Neuronal stem cell (in vitro differentiated cells): ENCODE results near the gene STX18.

ENCODE experiments used
- DNase-seq: peaks from one replicate; pipeline ENCODE4 v3.0.0-alpha.2; 2013; ENCODE audit warnings: low spot score
- H2AFZ ChIP-seq: one replicate; pipeline ENCODE4 v1.6.1; 2013; ENCODE audit warnings: mild to moderate bottlenecking, low read length, inconsistent platforms
- H2AK5ac ChIP-seq: 2 replicates; pipeline ENCODE4 v1.6.1; 2013; ENCODE audit warnings: low read depth, mild to moderate bottlenecking, inconsistent platforms, low read length, moderate library complexity, mixed read lengths
- H2BK120ac ChIP-seq: 2 replicates; pipeline ENCODE4 v1.6.1; 2013; ENCODE audit warnings: low read depth, mild to moderate bottlenecking, inconsistent platforms, low read length, moderate library complexity, mixed read lengths
- H2BK12ac ChIP-seq: one replicate; pipeline ENCODE4 v1.6.1; 2013; ENCODE audit warnings: low read length, inconsistent platforms
- H2BK15ac ChIP-seq: 2 replicates; pipeline ENCODE4 v1.6.1; 2013; ENCODE audit warnings: mild to moderate bottlenecking, low read length, inconsistent platforms, mixed read lengths
- H2BK5ac ChIP-seq: one replicate; pipeline ENCODE4 v1.6.1; 2013; ENCODE audit warnings: inconsistent platforms, mild to moderate bottlenecking, low read length, moderate library complexity
- H3K14ac ChIP-seq: one replicate; pipeline ENCODE4 v1.6.1; 2013; ENCODE audit warnings: low read length, inconsistent platforms
- H3K18ac ChIP-seq: 2 replicates; pipeline ENCODE4 v1.6.1; 2013; ENCODE audit warnings: low read length, inconsistent platforms
- H3K23ac ChIP-seq: 2 replicates; pipeline ENCODE4 v1.6.1; 2013; ENCODE audit warnings: low read depth, mild to moderate bottlenecking, mixed read lengths, low read length, inconsistent platforms; ENCODE audit not compliant: poor library complexity
- H3K27ac ChIP-seq: replicated peaks from 3 replicates; pipeline ENCODE4 v1.5.1; 2013; ENCODE audit warnings: low read length, inconsistent platforms
- H3K27me3 ChIP-seq, 3 experiments: 2 replicates each; pipeline ENCODE4 v1.6.1; 2013; ENCODE audit warnings: low read length in 3 of 3, mild to moderate bottlenecking in 2 of 3, inconsistent platforms in 1 of 3, low read depth in 1 of 3, mixed read lengths in 1 of 3, moderate library complexity in 1 of 3; ENCODE audit not compliant: control insufficient read depth in 3 of 3, insufficient read depth in 3 of 3
- H3K36me3 ChIP-seq, 2 donors: replicated peaks in 1 of 2; 2 replicates each; pipeline ENCODE4 v1.6.1; 2013; ENCODE audit warnings: low read length in 2 of 2; ENCODE audit not compliant: control insufficient read depth in 2 of 2, insufficient read depth in 2 of 2
- H3K4ac ChIP-seq: 2 replicates; pipeline ENCODE4 v1.6.1; 2013; ENCODE audit warnings: inconsistent platforms, mild to moderate bottlenecking, low read length, moderate library complexity
- H3K4me1 ChIP-seq, 2 donors: 1 replicate in 1 of 2; 2 replicates in 1 of 2; pipeline ENCODE4 v1.6.1; 2013; ENCODE audit warnings: low read length in 2 of 2, low read depth in 1 of 2; ENCODE audit not compliant: control insufficient read depth in 2 of 2, insufficient read depth in 1 of 2
- H3K4me2 ChIP-seq: one replicate; pipeline ENCODE4 v1.6.1; 2013; ENCODE audit warnings: mild to moderate bottlenecking, low read length, inconsistent platforms; ENCODE audit not compliant: insufficient read depth, poor library complexity, severe bottlenecking
- H3K4me3 ChIP-seq, 2 donors: 2 replicates each; pipeline ENCODE4 v1.5.1; 2013; ENCODE audit warnings: low read length in 2 of 2, mild to moderate bottlenecking in 2 of 2, inconsistent platforms in 1 of 2, moderate library complexity in 1 of 2
- H3K79me1 ChIP-seq: one replicate; pipeline ENCODE4 v1.6.1; 2013; ENCODE audit warnings: low read depth, mild to moderate bottlenecking, inconsistent platforms, low read length, moderate library complexity
- H3K9ac ChIP-seq: one replicate; pipeline ENCODE4 v1.6.1; 2013; ENCODE audit warnings: mild to moderate bottlenecking, low read depth, low read length, inconsistent platforms; ENCODE audit not compliant: poor library complexity
- H3K9me3 ChIP-seq, 2 donors: replicated peaks in 1 of 2; 2 replicates each; pipeline versions ENCODE3 to v1.6.1; 2013; ENCODE audit warnings: low read length in 2 of 2, mild to moderate bottlenecking in 2 of 2, inconsistent platforms in 1 of 2, low read depth in 1 of 2, mixed read lengths in 1 of 2, moderate library complexity in 1 of 2; ENCODE audit not compliant: control insufficient read depth in 2 of 2, insufficient read depth in 1 of 2
- H4K8ac ChIP-seq: one replicate; pipeline ENCODE4 v1.6.1; 2013; ENCODE audit warnings: low read depth, mild to moderate bottlenecking, inconsistent platforms, low read length, moderate library complexity
- H4K91ac ChIP-seq: one replicate; pipeline ENCODE4 v1.6.1; 2013; ENCODE audit warnings: low read length, low read depth, mild to moderate bottlenecking, inconsistent platforms; ENCODE audit not compliant: poor library complexity
- WGBS, 2 donors: extraction: QIAGEN DNeasy Blood & Tissue Kit; methylation state at CpG; one replicate each; pipeline ENCODE4 v1.1.7; 2013; ENCODE audit warnings: missing lambda C conversion rate in 2 of 2, mixed read lengths in 1 of 2; ENCODE audit not compliant: insufficient read length in 2 of 2, insufficient replicate concordance in 1 of 2; ENCODE audit errors: extremely low coverage in 2 of 2; 5-methylcytosine and 5-hydroxymethylcytosine counted together

The STX18 gene

GRCh38 chr4:4459181-4459580 lies 82.7 kb downstream of the STX18 start:
- no peak overlapping the region for H4K8ac ChIP-seq
- H2BK5ac ChIP-seq: no peak overlapping the region
- no CpG with 5 or more reads among the region's 5 CpGs for WGBS, 2 donors
- no peak overlapping the region for H3K4ac ChIP-seq
- H3K27me3 ChIP-seq: no peaks in the 10 kb centered on the region
- H3K36me3 ChIP-seq: peaks cover 11 to 55% of the 10 kb centered on the region in 2 donors
- peaks cover 2 to 5% of the 10 kb centered on the region in 2 donors for H3K4me1 ChIP-seq
- H2BK15ac ChIP-seq: no peak overlapping the region
- no peak overlapping the region for H3K9ac ChIP-seq
- no peak overlapping the region for H2AFZ ChIP-seq
- H4K91ac ChIP-seq: no peak overlapping the region
- H3K18ac ChIP-seq: no peak overlapping the region
- H3K4me2 ChIP-seq: no peak overlapping the region
- no peak for DNase-seq
- H3K4me3 ChIP-seq: no peak overlapping the region
- H2BK12ac ChIP-seq: no peak overlapping the region
- no peak overlapping the region for H2AK5ac ChIP-seq
- H3K14ac ChIP-seq: no peak overlapping the region
- H3K79me1 ChIP-seq: peaks cover 2% of the 10 kb centered on the region
- H2BK120ac ChIP-seq: no peak overlapping the region
- no peaks in the 10 kb centered on the region for H3K9me3 ChIP-seq
- H3K23ac ChIP-seq: no peak overlapping the region
- no peak overlapping the region for H3K27ac ChIP-seq

GRCh38 chr4:4457803-4458553 lies 83.9 kb downstream of the STX18 start:
- Histone ChIP-seq H3K9ac (no peak overlapping the region), H3K4me2 (no peak overlapping the region), H4K8ac (no peak overlapping the region), H3K18ac (no peak overlapping the region), H3K36me3 (peaks cover 13 to 65% of the 10 kb centered on the region in 2 donors), H4K91ac (no peak overlapping the region), H2BK5ac (no peak overlapping the region), H3K27me3 (no peaks in the 10 kb centered on the region), H2BK15ac (no peak overlapping the region), H3K4ac (no peak overlapping the region), H2BK120ac (no peak overlapping the region), H3K4me1 (peaks cover 2 to 5% of the 10 kb centered on the region in 2 donors), H3K23ac (no peak overlapping the region), H3K9me3 (no peaks in the 10 kb centered on the region), H2AK5ac (no peak overlapping the region), H3K4me3 (no peak overlapping the region), H3K27ac (no peak overlapping the region), H3K14ac (no peak overlapping the region), H3K79me1 (peaks cover 2% of the 10 kb centered on the region), H2BK12ac (no peak overlapping the region), H2AFZ (no peak overlapping the region)
- WGBS, 2 donors: no CpG with 5 or more reads among the region's 5 CpGs
- no peak for DNase-seq

- no CpG with 5 or more reads among the region's 8 CpGs for WGBS, 2 donors
- H3K36me3 ChIP-seq: peaks cover 13 to 73% of the 10 kb centered on the region in 2 donors
These were observed 84.9 kb downstream of the STX18 start for GRCh38 chr4:4456816-4457578.

GRCh38 chr4:4456351-4456750 lies 85.5 kb downstream of the STX18 start:
- peak overlapping the region; percentile 38 for H4K91ac ChIP-seq
- peaks cover 2% of the 10 kb centered on the region for H3K79me1 ChIP-seq
- H3K4me3 ChIP-seq: no peak overlapping the region
- peaks cover 2 to 5% of the 10 kb centered on the region in 2 donors for H3K4me1 ChIP-seq
- no peak overlapping the region for H2BK15ac ChIP-seq
- WGBS, 2 donors: no CpG with 5 or more reads among the region's 7 CpGs
- H3K9ac ChIP-seq: no peak overlapping the region
- H3K9me3 ChIP-seq: no peaks in the 10 kb centered on the region
- H4K8ac ChIP-seq: no peak overlapping the region
- H3K18ac ChIP-seq: no peak overlapping the region
- no peak overlapping the region for H3K23ac ChIP-seq
- no peak overlapping the region for H3K14ac ChIP-seq
- no peak overlapping the region for H2AK5ac ChIP-seq
- H3K27ac ChIP-seq: no peak overlapping the region
- H3K36me3 ChIP-seq: peaks cover 13 to 78% of the 10 kb centered on the region in 2 donors
- no peak for DNase-seq
- no peak overlapping the region for H2BK120ac ChIP-seq
- no peak overlapping the region for H2AFZ ChIP-seq
- no peak overlapping the region for H2BK12ac ChIP-seq
- H3K27me3 ChIP-seq: no peaks in the 10 kb centered on the region
- no peak overlapping the region for H2BK5ac ChIP-seq
- no peak overlapping the region for H3K4me2 ChIP-seq
- H3K4ac ChIP-seq: no peak overlapping the region

More at GRCh38 chr4:4456816-4457578, 84.9 kb downstream of the STX18 start:
- Histone ChIP-seq H3K18ac (no peak overlapping the region), H3K23ac (no peak overlapping the region), H3K4me1 (peaks cover 2 to 5% of the 10 kb centered on the region in 2 donors), H2BK12ac (no peak overlapping the region), H2AFZ (no peak overlapping the region), H3K27ac (no peak overlapping the region), H3K9ac (no peak overlapping the region), H2BK120ac (no peak overlapping the region), H2BK5ac (no peak overlapping the region), H2AK5ac (no peak overlapping the region), H3K4me3 (no peak overlapping the region), H3K14ac (no peak overlapping the region), H3K4ac (no peak overlapping the region), H3K9me3 (no peaks in the 10 kb centered on the region), H3K79me1 (peaks cover 2% of the 10 kb centered on the region), H4K8ac (no peak overlapping the region), H3K27me3 (no peaks in the 10 kb centered on the region), H2BK15ac (no peak overlapping the region), H4K91ac (peak overlapping the region; percentile 38), H3K4me2 (no peak overlapping the region)
- DNase-seq: no peak
